CD4-positive, alpha-beta T cell treated with Interleukin-17A for 4 hours (primary cell): Measurements from ENCODE around the gene PSMD13.

Experiments
- DNase-seq: peaks from one replicate; pipeline ENCODE4 v3.0.0-alpha.2; 2020; ENCODE audit warnings: mixed read lengths

PSMD13 gene

GRCh38 chr11:289712-290620 is 53.2 kb downstream of the PSMD13 start:
- peak; percentile 27 for DNase-seq

GRCh38 chr11:290621-291231 is 54.0 kb downstream of the PSMD13 start:
- peak; percentile 6 for DNase-seq

GRCh38 chr11:291281-292210 is 54.8 kb downstream of the PSMD13 start:
- DNase-seq, result no peak

- DNase-seq, result no peak
Measured at GRCh38 chr11:292211-293121, 55.7 kb downstream of the PSMD13 start.

- DNase-seq, result no peak
Measured at GRCh38 chr11:293271-293851, 56.6 kb downstream of the PSMD13 start.

- DNase-seq, result peak; percentile 2
Measured at GRCh38 chr11:293852-294661, 57.3 kb downstream of the PSMD13 start.

- no peak for DNase-seq
Measured at GRCh38 chr11:294780-295179, 58.0 kb downstream of the PSMD13 start.

- DNase-seq, result peak; percentile 7
Measured at GRCh38 chr11:295351-296170, 58.8 kb downstream of the PSMD13 start.

GRCh38 chr11:296171-297050 is 59.6 kb downstream of the PSMD13 start:
- peak; percentile 10 for DNase-seq

- no peak for DNase-seq
Measured at GRCh38 chr11:297051-297585, 60.3 kb downstream of the PSMD13 start.

GRCh38 chr11:297586-298405 is 61.0 kb downstream of the PSMD13 start:
- DNase-seq, result peak; percentile 35

- DNase-seq, result peak; percentile 13
Measured at GRCh38 chr11:298406-299065, 61.8 kb downstream of the PSMD13 start.

GRCh38 chr11:299081-299891 is 62.5 kb downstream of the PSMD13 start, which contains the start of gene IFITM5:
Gene IFITM5, minus strand, starts transcription at chr11:299526. Its CDS starts 36 bp downstream, at chr11:299490.
- DNase-seq, result peak; percentile 14

- no peak for DNase-seq
Measured at GRCh38 chr11:299951-300735, 63.4 kb downstream of the PSMD13 start.
